Stimulated activated CD8-positive, alpha-beta memory T cell treated with anti-CD3 and anti-CD28 coated beads, Interleukin-15, amount 100 ng/mL, for 48 hours (primary cell): Measurements from ENCODE around the gene OR13C3.
"Not testable (repeated sequence)": the region's sequence is repeated elsewhere in the genome, so short reads cannot be mapped to it uniquely, and the experiment has no call there.

ENCODE experiments used
- DNase-seq, 2 donors: peaks; one replicate each; pipeline ENCODE4 v3.0.0-alpha.2; 2020; ENCODE audit warnings: low read depth in 2 of 2

Gene OR13C3

GRCh38 chr9:104536756-104537155 lies at the start of gene OR13C3:
OR13C3 (minus strand) TSS chr9:104536856; CDS start chr9:104536723, 133 bp downstream.
- no peak for DNase-seq

- no peak for DNase-seq
Measured at GRCh38 chr9:104580562-104580961, 43.9 kb upstream of the OR13C3 start.

- no peak for DNase-seq
Measured at GRCh38 chr9:104577263-104577662, 40.6 kb upstream of the OR13C3 start.

GRCh38 chr9:104575456-104575855 lies 38.8 kb upstream of the OR13C3 start:
- DNase-seq = no peak

- no peak for DNase-seq
Measured at GRCh38 chr9:104572612-104573011, 36.0 kb upstream of the OR13C3 start.

GRCh38 chr9:104568868-104569267 lies 32.2 kb upstream of the OR13C3 start, which contains the start of gene OR13C8:
OR13C8 (plus strand) TSS chr9:104569168; CDS start chr9:104569168, 0 bp downstream.
- DNase-seq = no peak

GRCh38 chr9:104564358-104564757 lies 27.7 kb upstream of the OR13C3 start:
- DNase-seq = no peak

GRCh38 chr9:104556830-104557634 lies 20.4 kb upstream of the OR13C3 start:
- no peak for DNase-seq

- no peak for DNase-seq
Measured at GRCh38 chr9:104555521-104555920, 18.9 kb upstream of the OR13C3 start.

GRCh38 chr9:104553261-104553660 lies 16.6 kb upstream of the OR13C3 start:
- no peak for DNase-seq

- DNase-seq = no peak
Measured at GRCh38 chr9:104544644-104545043, 8.0 kb upstream of the OR13C3 start.

- no peak for DNase-seq
Measured at GRCh38 chr9:104539275-104539674, 2.6 kb upstream of the OR13C3 start.

- no peak for DNase-seq
Measured at GRCh38 chr9:104527109-104527508, 9.5 kb downstream of the OR13C3 start, which contains the start of gene OR13C4. OR13C4 (minus strand) TSS chr9:104527209; CDS start chr9:104527209, 0 bp downstream.

GRCh38 chr9:104520241-104520640 lies 16.4 kb downstream of the OR13C3 start:
- DNase-seq = not testable (repeated sequence)

GRCh38 chr9:104514901-104515300 lies 21.8 kb downstream of the OR13C3 start:
- DNase-seq = no peak

- DNase-seq = no peak
Measured at GRCh38 chr9:104506565-104506964, 30.1 kb downstream of the OR13C3 start.

- DNase-seq = no peak
Measured at GRCh38 chr9:104503963-104504362, 32.7 kb downstream of the OR13C3 start, which contains the start of gene OR13F1. OR13F1 (plus strand) TSS chr9:104504263; CDS start chr9:104504263, 0 bp downstream.

- DNase-seq = no peak
Measured at GRCh38 chr9:104503440-104503839, 33.2 kb downstream of the OR13C3 start.

- no peak for DNase-seq
Measured at GRCh38 chr9:104494808-104495207, 41.8 kb downstream of the OR13C3 start.
